ENCODE results near the gene SLC6A3.

Gene SLC6A3

DNA sequence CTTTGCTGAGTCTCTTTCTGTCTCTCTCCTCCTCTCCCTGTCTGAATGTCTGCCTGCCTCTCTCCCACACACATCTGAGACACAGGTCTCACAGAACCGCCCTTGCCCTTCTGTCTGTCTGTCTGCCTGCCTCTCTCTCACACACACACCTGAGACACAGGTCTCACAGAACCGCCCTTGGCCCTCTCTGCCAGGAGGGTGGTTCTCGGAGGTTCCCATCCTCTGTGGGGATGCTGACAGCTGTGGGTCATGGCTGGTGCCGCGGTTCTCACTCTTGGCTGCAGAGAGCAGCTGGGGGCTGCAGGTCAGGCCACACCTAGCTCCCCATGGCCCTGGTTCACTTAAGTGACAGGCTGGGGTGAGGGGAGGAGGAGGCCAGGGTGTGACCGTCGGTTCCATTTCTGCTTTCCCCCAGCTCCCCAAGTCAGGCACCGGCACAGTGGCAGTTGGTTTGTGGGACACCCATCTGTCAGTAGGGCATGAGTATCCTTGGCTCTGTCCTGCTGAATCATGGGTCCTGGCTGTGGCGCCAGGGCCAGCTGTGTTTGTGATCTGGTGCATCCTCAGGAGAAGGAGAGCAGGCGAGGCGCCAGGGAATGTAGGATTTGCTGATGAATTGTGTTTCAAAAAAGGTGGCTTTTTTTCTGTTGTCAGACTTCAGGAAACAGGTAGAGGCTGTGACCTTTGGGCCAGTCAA, 58.0 kb downstream of the SLC6A3 start:
- no peak for DNase-seq (ENCODE audit: low spot score)
- TF ChIP-seq, protein P1, sequence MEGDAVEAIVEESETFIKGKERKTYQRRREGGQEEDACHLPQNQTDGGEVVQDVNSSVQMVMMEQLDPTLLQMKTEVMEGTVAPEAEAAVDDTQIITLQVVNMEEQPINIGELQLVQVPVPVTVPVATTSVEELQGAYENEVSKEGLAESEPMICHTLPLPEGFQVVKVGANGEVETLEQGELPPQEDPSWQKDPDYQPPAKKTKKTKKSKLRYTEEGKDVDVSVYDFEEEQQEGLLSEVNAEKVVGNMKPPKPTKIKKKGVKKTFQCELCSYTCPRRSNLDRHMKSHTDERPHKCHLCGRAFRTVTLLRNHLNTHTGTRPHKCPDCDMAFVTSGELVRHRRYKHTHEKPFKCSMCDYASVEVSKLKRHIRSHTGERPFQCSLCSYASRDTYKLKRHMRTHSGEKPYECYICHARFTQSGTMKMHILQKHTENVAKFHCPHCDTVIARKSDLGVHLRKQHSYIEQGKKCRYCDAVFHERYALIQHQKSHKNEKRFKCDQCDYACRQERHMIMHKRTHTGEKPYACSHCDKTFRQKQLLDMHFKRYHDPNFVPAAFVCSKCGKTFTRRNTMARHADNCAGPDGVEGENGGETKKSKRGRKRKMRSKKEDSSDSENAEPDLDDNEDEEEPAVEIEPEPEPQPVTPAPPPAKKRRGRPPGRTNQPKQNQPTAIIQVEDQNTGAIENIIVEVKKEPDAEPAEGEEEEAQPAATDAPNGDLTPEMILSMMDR (IDR thresholded peaks at IDR 0.05; ENCODE audit: borderline replicate concordance, control extremely low read depth, extremely low read depth, insufficient read depth, missing control alignments), result no peak
- in situ Hi-C loops (cut with MboI; ENCODE audit: low sequenced_read_pairs, unreplicated experiment), result no loop called here

DNA sequence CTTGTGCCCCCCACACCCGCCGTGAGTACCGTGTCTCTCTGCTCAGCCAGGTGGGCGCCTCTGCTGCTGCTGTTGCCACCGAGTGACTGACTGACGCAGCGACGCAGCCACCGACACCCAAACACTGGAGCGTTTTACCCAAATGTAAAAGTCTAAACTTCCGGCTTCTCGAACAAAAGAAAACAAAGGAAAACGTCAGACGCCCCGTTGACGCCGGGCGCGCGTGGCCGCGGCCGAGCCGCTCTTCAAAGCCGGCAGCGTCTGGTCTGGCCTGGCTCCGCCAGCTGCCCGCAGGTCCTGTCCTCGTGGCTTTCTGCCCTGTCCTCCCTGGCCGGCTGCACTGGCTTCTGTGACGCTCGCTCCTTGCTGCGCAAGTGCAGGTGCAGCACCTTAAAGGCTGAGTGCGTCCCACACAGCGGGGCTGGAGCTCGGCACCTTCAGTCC, 58.9 kb downstream of the SLC6A3 start:
- TF ChIP-seq, protein P1 (IDR thresholded peaks at IDR 0.05; ENCODE audit: borderline replicate concordance, control extremely low read depth, extremely low read depth, insufficient read depth, missing control alignments), result no peak
- DNase-seq (ENCODE audit: low spot score), result peak; percentile 80
- in situ Hi-C loops (cut with MboI; ENCODE audit: low sequenced_read_pairs, unreplicated experiment), result no loop called here

DNA sequence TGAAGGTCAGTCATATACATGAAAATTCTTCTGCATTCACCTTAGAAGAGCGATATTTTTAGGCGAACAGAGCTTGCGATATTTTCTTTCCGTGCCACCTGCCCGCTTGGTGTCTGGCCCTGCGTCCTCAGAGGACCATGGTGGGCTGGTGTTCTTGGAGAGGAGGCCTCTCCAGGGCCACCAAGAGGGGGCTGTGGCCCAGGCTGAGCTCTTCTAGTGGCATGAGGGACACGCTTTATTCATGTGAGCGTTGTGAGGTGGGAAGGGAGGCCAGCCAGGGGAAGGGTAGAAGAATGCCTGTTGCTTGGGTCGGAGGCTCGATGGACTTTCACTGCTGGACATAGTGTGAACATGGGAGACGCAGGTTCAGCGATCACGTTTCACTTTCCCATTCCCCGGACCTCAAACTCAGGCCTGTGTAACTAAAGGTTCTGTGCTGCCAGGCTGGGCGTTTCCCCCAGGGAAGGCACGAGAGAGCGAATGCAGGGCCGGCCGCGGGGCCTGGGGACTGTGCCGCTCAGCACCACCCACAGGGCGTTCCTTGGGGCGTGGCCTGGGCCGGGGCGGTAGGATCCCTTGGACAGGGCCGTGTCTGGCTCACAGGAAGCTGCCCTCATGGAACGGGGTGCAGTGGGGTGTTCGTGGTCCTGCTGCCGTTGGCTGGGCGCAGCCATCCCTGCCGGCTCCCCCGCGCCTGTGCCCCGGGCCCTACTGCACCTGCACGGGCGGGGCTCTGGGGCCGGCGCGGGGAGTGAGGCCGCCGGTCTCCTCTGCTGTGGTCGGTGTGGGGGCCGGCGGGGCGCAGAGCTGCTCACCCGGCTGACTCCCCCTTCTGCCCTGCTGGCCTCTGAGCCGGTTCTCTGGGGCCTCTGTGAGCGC, 59.6 kb downstream of the SLC6A3 start:
- TF ChIP-seq, protein P1 (IDR thresholded peaks at IDR 0.05; ENCODE audit: borderline replicate concordance, control extremely low read depth, extremely low read depth, insufficient read depth, missing control alignments), result no peak
- DNase-seq (ENCODE audit: low spot score), result peak; percentile 94
- in situ Hi-C loops (cut with MboI; ENCODE audit: low sequenced_read_pairs, unreplicated experiment), result no loop called here

DNA sequence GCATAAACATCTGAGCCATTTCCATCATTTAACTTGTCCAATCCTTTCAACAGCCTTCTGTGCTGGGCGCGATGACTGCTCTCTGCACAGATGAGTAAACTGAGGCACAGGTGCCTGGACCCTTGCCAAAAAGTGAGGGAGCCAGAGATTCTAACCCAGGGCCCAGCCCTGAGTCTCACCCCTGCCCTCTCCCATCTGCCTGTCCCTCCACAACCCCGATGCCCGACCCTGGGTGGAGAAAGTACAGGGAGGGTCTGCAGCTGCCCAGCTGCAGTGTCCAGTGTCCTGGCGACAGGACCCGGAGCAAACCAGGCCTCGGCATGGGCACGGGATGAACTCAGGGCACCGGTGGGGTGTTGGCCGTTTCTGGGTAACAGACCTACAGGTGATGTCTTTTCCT, 60.7 kb downstream of the SLC6A3 start:
- no peak for DNase-seq (ENCODE audit: low spot score)
- in situ Hi-C loops (cut with MboI; ENCODE audit: low sequenced_read_pairs, unreplicated experiment), result no loop called here
- TF ChIP-seq, protein P1 (IDR thresholded peaks at IDR 0.05; ENCODE audit: borderline replicate concordance, control extremely low read depth, extremely low read depth, insufficient read depth, missing control alignments), result no peak

DNA sequence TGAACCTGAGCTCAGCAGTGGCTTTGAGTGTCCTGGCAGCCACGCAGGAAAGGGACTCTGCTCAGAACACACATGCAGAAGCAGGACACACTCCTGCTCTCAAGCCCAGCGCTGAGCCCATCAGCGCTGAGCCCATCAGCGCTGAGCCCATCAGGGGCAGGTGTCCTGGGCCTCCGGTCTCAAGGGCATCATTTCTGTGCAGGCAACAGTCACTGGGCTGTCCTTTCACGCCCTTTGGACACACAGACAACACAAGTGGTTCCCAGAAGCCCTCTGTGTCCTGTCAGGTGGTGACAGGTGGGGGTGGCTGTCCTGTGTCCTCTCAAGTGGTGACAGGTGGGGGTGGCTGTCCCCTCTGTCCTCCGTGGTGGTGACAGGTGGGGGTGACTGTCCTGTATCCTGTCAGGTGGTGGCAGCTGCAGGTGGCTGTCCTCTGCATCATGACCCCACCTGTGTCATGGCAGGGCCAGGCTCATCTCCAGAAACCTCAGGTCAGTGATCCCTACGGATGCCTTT, 61.3 kb downstream of the SLC6A3 start:
- TF ChIP-seq, protein P1 (IDR thresholded peaks at IDR 0.05; ENCODE audit: borderline replicate concordance, control extremely low read depth, extremely low read depth, insufficient read depth, missing control alignments), result no peak
- no peak for DNase-seq (ENCODE audit: low spot score)
- in situ Hi-C loops (cut with MboI; ENCODE audit: low sequenced_read_pairs, unreplicated experiment), result no loop called here

DNA sequence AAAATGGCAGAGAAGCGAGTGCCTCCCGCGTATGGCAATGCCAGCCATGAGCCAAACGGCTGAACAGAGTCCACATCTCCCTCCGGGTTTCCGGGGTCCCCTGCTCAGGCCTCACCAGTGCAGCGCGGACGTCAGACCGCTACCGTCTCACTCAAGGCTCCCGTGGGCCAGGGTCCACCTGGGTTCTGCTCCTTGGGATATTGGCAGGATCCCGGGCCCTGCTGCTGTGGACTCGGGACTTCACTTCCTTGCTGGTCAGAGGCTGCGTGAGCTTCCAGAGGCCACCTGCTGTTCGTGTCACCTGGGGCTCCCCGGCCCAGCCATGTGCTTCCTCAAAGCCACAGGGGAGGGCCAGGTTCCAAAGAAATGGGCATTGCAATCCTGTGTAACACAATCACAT, 61.9 kb downstream of the SLC6A3 start:
- TF ChIP-seq, protein P1 (IDR thresholded peaks at IDR 0.05; ENCODE audit: borderline replicate concordance, control extremely low read depth, extremely low read depth, insufficient read depth, missing control alignments), result no peak
- DNase-seq (ENCODE audit: low spot score), result no peak
- in situ Hi-C loops (cut with MboI; ENCODE audit: low sequenced_read_pairs, unreplicated experiment), result no loop called here
